ENCODE measurements around the gene ATP1A3.

The ATP1A3 gene

GRCh38 chr19:41984961-41985360 lies 9.1 kb downstream of the ATP1A3 start:
- no peak for DNase-seq

GRCh38 chr19:41981724-41982123 lies 12.3 kb downstream of the ATP1A3 start:
- no peak for DNase-seq

GRCh38 chr19:41978470-41978869 lies 15.6 kb downstream of the ATP1A3 start:
- DNase-seq, result no peak

- DNase-seq, result no peak
These were observed 16.1 kb downstream of the ATP1A3 start for GRCh38 chr19:41977916-41978315.

GRCh38 chr19:41974652-41975051 lies 19.4 kb downstream of the ATP1A3 start:
- no peak for DNase-seq

GRCh38 chr19:41971363-41971762 lies 22.7 kb downstream of the ATP1A3 start:
- DNase-seq, result no peak

- DNase-seq, result no peak
These were observed 24.1 kb downstream of the ATP1A3 start for GRCh38 chr19:41969772-41970458.

GRCh38 chr19:41968751-41969595 lies 25.1 kb downstream of the ATP1A3 start:
- no peak for DNase-seq

GRCh38 chr19:41967054-41967783 lies 26.8 kb downstream of the ATP1A3 start:
- no peak for DNase-seq

- no peak for DNase-seq
These were observed 28.9 kb downstream of the ATP1A3 start for GRCh38 chr19:41965106-41965505.

- no peak for DNase-seq
These were observed 33.1 kb downstream of the ATP1A3 start for GRCh38 chr19:41960973-41961372.

GRCh38 chr19:41959056-41960053 lies 34.7 kb downstream of the ATP1A3 start, which contains the start of gene RABAC1:
Gene RABAC1, minus strand, starts transcription at chr19:41959321. Its CDS starts 29 bp downstream, at chr19:41959292.
- DNase-seq, result peak; percentile 83

- DNase-seq, result peak; percentile 81
These were observed 35.5 kb downstream of the ATP1A3 start for GRCh38 chr19:41958367-41959055.

GRCh38 chr19:41957838-41958366 lies 36.1 kb downstream of the ATP1A3 start:
- no peak for DNase-seq

GRCh38 chr19:41957161-41957837 lies 36.7 kb downstream of the ATP1A3 start:
- no peak for DNase-seq

- DNase-seq, result no peak
These were observed 37.4 kb downstream of the ATP1A3 start for GRCh38 chr19:41956621-41957020.

GRCh38 chr19:41955521-41955920 lies 38.5 kb downstream of the ATP1A3 start:
- DNase-seq, result no peak

- DNase-seq, result peak; percentile 94
These were observed 42.3 kb downstream of the ATP1A3 start for GRCh38 chr19:41951686-41952172.

- no peak for DNase-seq
These were observed 46.9 kb downstream of the ATP1A3 start for GRCh38 chr19:41947091-41947490.

- peak; percentile 81 for DNase-seq
These were observed 48.8 kb downstream of the ATP1A3 start for GRCh38 chr19:41945135-41945766.

Measured in T-helper 9 cell (primary cell).